Measurements from ENCODE around the gene EPRS1. TPM values are rescaled to one million over a fixed set of nuclear protein-coding genes. Genes with fewer than 3 reads are reported as not detected.
"Not testable (repeated sequence)": the region's sequence is repeated elsewhere in the genome, so short reads cannot be mapped to it uniquely, and the experiment has no call there.

EPRS1 gene
- total RNA-seq, 1 experiment from 2014 or later, result 73.5 TPM

DNA sequence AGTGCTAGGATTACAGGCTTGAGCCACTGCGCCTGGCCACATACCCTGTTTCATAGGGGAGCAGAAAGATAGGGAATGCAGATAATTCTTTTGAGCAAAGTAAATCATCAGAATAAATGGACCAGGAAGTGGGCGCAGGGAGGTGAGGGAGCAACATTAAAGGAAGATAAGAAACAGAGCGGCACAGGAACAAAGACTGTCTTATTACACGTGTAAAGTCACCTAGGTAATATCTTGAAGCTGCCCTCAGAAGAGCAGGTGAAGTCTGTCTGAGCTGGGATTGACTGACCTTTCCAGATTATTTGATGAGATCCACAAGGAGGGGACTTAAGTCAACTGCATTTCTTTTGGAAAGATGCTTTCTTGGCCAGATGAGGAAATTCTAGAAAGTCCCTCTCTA, 7.7 kb downstream of the EPRS1 start:
- DNase-seq (ENCODE audit: low read depth), result no peak

DNA sequence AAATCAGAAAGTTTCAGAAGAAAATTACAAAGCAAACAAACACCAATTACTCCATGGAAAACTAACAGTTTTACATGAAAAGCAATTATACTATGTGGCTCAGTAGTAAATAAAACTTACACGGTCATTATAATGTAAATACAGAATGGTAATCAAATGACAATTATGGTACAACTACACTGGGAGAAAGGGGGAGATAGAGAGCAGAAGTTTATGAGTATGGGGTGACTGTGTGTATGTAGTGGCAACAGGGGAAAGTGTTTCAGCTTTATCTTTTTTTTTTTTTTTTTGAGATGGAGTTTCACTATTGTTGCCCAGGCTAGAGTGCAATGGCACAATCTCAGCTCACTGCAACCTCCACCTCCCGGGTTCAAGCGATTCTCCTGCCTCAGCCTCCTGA, 8.5 kb downstream of the EPRS1 start:
- not testable (repeated sequence) for DNase-seq (ENCODE audit: low read depth)

DNA sequence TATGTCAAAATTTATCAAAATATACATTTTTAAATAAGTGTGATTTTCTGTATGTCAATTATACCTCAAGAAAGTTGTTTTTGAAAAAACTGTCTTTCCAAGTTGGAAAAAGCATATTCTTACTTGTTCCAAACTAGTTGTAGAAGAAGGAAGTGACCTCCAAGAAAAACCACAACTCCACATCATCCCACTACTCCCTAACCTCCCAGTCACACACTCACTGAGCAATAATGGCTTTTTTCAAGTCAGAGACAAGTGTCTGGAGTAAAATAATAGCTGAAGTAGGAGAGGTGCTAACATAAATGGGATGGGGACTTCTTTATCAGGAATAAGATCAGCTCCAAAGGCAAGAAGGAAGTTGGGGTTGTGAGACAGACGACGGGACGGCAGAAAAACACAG, 13.4 kb downstream of the EPRS1 start:
- no peak for DNase-seq (ENCODE audit: low read depth)

DNA sequence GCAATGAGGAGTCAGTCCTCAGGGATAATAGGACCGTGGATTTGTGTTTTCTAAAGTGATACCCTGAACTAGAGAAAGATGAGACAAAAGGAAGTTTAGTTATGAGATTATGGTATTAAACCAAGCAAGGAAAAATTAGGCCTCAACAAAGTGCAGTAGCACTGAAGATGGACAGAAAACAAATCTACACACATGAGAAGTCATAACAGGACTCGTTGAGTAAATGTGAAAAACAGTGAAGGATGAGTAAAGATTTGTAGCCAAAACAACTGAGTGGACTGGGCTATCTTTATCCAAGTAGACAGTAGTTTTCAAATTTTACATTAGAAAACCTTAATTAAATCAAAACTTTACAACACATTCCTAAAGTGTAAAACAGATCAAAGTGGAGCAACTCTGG, 15.0 kb downstream of the EPRS1 start:
- no peak for DNase-seq (ENCODE audit: low read depth)

DNA sequence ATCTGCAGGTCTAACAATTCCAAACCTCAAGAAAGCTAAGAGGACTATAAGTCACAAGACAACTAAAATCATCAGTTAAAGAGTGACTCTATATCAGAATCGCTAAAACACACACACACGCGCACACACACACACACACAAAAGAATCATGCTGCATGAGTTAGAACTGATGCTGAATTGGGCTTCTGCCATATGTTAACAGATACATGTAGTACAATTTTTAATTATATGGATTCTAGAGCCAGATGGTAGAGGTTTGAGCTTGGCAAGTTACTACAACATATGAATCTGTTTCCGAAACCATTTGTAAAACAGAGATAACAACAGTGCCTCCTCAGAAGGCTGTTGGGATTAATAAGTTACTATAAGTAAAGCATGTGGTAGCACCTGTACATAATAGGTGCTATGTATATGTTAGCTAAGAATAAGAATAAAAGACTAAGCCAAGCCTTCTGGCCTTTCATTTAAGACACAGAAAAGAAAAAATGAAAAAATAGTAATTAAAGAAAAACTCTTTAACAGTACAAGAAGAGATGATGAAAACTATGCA, 17.9 kb downstream of the EPRS1 start:
- DNase-seq (ENCODE audit: low read depth), result no peak

DNA sequence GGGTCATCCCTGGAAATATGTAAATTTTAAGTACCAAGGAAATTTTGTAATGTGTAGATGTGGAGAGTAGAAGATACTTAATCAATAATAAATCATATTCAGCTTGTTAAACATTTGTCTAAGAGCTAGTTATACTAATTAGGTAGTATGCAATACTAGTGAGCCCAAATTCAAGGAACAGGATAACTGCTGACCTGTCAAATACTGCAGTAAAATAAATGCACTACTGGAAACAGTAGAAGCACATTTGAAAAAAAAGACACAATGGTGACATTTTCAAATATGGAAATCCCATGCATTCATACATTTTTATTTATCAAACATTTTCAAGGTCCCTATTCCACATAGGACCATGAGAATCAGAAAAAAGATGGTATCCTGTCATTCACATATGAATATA, 27.2 kb downstream of the EPRS1 start:
- DNase-seq (ENCODE audit: low read depth), result no peak

DNA sequence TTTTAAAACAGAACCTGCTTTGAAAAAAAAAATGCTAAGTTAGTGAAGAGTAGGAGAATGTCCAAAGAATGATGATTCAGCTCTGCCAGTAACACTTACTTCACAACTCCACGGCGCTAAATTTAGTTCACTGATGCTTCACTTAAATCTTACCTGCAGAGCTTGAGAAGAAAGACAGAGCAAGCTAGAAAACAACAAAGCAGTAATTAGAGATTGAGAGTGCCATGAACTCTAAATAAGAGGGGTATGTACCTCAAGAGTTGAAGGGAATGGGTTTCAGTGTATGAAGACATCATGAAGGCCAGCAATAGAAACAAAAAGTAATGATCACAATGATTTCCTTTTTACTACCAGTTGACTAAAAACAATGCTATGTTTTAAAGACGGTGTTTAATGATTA, 32.8 kb downstream of the EPRS1 start:
- peak; percentile 22 for DNase-seq (ENCODE audit: low read depth)

DNA sequence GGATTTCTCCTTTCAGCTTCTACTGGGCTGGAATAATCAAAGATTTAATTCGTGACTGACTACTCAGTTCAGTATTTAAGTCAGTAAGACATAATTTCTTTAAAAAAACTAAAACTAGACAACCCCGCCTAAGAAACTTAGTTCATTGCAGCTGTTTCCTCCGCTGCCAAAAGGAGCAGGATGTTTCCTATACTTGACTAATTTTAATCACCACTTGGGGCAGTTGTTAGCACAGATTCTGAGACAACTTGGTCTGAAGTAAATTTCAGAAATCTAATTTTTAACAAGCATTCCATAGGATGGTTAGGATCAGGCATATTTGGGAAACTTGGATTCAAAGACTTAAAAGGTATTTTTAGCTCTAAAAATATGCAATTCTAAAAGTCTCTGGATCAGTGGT, 34.0 kb downstream of the EPRS1 start:
- DNase-seq (ENCODE audit: low read depth), result peak; percentile 66

DNA sequence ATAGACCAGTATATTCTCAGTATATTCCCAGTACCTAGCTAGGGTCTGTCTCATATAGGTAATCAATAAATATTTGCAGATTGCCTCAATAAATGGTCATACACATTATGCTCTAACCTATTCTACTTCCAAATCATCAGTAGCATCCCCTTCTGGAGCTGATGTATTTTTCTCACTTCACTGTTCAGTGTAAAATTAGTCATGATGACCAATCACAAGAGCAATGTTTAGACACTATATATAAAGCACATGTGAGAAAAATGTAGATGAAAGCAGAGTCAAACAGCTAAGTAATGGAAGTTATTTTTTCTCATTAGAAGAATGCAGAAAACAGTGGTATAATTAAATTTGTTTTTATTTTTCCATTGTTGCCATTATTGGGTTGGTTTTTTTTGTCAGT, 34.7 kb downstream of the EPRS1 start:
- peak; percentile 10 for DNase-seq (ENCODE audit: low read depth)

DNA sequence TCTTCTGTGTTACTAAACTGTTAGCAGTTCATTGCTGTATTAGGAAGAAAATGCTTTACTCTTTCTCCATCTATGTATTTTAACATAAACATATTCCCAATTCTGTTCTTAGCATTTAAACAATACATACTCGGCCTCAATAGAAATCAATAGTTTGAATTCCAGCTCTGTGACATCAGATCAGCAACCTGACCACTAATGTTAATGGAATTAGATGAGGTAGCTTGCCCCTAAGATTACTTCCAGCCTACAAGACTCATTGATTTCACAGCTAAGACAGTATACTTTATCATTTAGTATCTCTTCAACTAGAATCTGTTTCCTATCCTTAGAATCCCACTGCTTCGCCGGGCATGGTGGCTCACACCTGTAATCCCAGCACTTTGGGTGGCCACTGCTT, 38.9 kb downstream of the EPRS1 start:
- DNase-seq (ENCODE audit: low read depth), result no peak

DNA sequence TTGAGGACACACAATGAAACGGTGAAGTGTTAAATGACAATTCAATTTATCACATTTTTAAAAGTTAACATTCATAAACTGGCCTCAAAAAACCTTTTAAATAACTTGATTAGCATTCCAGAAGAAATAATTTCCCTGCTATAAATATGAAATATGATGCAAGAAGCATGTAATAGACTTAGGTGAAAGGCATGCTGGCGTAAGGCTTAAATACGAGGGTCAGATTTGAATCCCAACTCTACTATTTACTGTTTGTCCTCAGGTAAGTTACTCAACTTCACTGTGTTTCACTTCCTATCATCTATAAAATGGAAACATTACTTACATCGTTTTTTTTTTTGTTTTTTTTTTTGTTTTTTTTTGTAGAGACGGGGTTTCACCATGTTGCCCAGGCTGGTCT, 40.8 kb downstream of the EPRS1 start:
- DNase-seq (ENCODE audit: low read depth), result no peak

DNA sequence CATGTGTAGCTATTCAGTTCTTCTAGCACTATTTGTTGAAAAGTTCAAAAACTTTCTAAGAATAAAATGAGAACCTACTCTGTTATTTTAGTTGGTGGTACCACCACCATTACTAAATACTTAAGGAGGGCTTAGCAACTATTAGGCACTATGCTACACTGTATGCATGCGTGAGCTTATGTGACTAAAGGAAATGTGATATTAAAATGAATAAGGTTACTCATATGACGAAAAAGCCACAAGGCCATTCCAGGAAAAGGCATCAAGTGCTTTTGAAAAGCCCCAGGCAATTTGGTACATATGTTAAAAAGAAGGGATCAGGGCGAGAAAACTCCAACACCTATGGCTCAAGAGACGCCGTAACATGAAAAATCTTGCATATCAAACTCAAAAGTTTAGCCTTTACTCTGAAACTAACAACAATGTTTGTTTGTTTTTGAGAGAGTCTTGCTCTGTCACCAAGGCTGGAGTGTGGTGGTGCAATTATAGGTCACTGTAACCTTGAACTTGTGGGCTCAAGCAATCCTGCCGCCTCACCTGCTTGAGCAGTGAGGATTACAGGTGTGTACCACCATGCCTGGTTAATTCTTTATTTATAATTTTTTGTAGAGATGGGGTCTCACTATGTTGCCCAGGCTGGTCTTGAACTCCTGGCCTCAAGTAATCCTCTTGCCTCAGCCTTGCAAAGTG, 42.5 kb downstream of the EPRS1 start:
- no peak for DNase-seq (ENCODE audit: low read depth)

DNA sequence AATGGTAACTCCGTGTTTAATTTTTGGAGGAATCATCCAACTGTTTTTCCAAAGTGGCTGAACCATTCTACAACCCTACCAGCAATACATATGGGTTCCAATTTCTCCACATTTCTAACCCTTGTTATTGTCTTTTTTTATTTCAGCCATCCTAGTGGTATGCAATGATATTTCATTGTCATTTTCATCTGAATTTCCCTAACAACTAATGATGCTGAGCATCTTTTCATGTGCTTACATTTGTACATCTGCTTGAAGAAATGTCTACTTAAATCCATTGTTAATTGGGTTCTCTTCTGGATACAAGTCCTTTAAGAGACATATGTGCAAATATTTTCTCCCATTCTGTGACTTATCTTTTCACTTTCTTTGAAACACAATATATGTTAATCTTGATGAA, 43.3 kb downstream of the EPRS1 start:
- DNase-seq (ENCODE audit: low read depth), result no peak

DNA sequence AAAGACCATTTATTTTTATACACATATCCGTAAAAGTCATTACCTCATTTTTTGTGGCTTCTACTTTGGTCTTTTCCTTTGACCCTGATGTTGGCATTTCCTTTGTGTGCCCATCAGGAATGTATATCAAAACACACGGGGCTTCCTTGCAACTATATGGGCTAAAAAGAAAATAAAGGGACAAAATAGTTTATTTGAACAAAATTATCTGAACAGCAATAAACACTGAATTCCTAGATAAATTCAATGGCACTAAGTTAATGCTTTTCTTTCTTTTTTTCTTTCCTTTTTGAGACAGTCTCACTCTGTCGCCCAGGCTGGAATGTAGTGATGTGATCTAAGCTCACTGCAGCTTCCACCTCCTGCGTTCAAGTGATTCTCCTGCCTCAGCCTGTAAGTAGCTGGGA, 45.2 kb downstream of the EPRS1 start:
- DNase-seq (ENCODE audit: low read depth), result no peak

DNA sequence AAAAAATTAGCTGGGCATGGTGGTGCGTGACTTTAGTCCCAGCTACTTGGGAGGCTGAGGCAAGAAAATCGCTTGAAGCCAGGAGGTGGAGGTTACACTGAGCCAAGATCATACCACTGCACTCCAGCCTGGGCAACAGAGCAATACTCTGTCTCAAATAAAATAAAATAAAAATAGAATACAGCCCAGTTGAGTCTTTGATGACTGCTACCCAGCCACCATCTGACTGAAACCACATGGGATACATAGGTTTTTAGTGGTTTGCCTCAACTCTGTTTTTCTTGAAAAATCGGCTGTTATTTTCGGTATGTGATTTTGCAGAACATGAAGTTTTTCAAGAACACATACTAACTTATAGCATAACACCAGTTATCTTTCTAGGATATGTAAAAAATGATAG, 46.5 kb downstream of the EPRS1 start:
- DNase-seq (ENCODE audit: low read depth), result no peak

Other genes starting within 250 kb of the EPRS1 start
- not detected in 2 replicates for gene SLC30A10, start 117.9 kb downstream of the EPRS1 start, total RNA-seq (2014; rRNA removed)
- gene BPNT1, start 43.3 kb upstream of the EPRS1 start, total RNA-seq (2014; rRNA removed), result 35.8 and 41.9 TPM in 2 replicates
- 104 and 107 TPM in 2 replicates for gene IARS2, start 47.6 kb upstream of the EPRS1 start, total RNA-seq (2014; rRNA removed)
- gene RAB3GAP2, start 225.9 kb upstream of the EPRS1 start, total RNA-seq (2014; rRNA removed), result 20.9 and 21.6 TPM in 2 replicates

Data from LHCN-M2 (cell line).